ENCODE data around the gene WIPF2. TPM values are rescaled to one million over a fixed set of nuclear protein-coding genes. Genes with fewer than 3 reads are reported as not detected.

WIPF2 gene
- total RNA-seq, 4 donors from 2014 or later = 4.9 to 34.3 (median 8.6) TPM

- Histone ChIP-seq H3K27me3 (no peaks in the 10 kb centered on the region), H3K9me3 (no peaks in the 10 kb centered on the region), H3K27ac (no peak overlapping the region), H3K4me1 (no peaks in the 10 kb centered on the region), H3K36me3 (no peaks in the 10 kb centered on the region), H3K4me3 (no peak overlapping the region)
- intact Hi-C loops (cut with DNase I; ENCODE audit: low total_unique reads) = no loop called here
- no peak for DNase-seq
- TF ChIP-seq POLR2A (IDR thresholded peaks at IDR 0.05) = no peak
- TF ChIP-seq, protein P1, sequence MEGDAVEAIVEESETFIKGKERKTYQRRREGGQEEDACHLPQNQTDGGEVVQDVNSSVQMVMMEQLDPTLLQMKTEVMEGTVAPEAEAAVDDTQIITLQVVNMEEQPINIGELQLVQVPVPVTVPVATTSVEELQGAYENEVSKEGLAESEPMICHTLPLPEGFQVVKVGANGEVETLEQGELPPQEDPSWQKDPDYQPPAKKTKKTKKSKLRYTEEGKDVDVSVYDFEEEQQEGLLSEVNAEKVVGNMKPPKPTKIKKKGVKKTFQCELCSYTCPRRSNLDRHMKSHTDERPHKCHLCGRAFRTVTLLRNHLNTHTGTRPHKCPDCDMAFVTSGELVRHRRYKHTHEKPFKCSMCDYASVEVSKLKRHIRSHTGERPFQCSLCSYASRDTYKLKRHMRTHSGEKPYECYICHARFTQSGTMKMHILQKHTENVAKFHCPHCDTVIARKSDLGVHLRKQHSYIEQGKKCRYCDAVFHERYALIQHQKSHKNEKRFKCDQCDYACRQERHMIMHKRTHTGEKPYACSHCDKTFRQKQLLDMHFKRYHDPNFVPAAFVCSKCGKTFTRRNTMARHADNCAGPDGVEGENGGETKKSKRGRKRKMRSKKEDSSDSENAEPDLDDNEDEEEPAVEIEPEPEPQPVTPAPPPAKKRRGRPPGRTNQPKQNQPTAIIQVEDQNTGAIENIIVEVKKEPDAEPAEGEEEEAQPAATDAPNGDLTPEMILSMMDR (IDR thresholded peaks at IDR 0.05) = no peak
These were observed 41.4 kb downstream of the WIPF2 start for GRCh38 chr17:40260528-40260927.

DNA sequence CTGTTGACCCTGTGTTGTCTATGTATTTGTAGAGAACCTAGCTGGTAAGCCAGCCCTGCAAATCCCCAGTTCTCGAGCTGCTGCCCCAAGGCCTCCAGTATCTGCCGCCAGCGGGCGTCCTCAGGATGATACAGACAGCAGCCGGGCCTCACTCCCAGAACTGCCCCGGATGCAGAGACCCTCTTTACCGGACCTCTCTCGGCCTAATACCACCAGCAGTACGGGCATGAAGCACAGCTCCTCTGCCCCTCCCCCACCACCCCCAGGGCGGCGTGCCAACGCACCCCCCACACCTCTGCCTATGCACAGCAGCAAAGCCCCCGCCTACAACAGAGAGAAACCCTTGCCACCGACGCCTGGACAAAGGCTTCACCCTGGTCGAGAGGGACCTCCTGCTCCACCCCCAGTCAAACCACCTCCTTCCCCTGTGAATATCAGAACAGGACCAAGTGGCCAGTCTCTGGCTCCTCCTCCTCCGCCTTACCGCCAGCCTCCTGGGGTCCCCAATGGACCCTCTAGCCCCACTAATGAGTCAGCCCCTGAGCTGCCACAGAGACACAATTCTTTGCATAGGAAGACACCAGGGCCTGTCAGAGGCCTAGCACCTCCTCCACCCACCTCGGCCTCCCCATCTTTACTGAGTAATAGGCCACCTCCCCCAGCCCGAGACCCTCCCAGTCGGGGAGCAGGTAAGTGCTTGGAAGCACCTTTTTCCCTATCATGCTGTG lies 45.5 kb downstream of the WIPF2 start:
- no peak overlapping the region for H3K4me3 ChIP-seq
- TF ChIP-seq, protein P1 (IDR thresholded peaks at IDR 0.05) = no peak
- no peak for TF ChIP-seq POLR2A (IDR thresholded peaks at IDR 0.05)
- H3K27ac ChIP-seq = no peak overlapping the region
- intact Hi-C loops (cut with DNase I; ENCODE audit: low total_unique reads) = no loop called here
- no peaks in the 10 kb centered on the region for H3K4me1 ChIP-seq
- H3K27me3 ChIP-seq = no peaks in the 10 kb centered on the region
- H3K36me3 ChIP-seq = no peaks in the 10 kb centered on the region
- H3K9me3 ChIP-seq = no peaks in the 10 kb centered on the region
- DNase-seq = no peak

DNA sequence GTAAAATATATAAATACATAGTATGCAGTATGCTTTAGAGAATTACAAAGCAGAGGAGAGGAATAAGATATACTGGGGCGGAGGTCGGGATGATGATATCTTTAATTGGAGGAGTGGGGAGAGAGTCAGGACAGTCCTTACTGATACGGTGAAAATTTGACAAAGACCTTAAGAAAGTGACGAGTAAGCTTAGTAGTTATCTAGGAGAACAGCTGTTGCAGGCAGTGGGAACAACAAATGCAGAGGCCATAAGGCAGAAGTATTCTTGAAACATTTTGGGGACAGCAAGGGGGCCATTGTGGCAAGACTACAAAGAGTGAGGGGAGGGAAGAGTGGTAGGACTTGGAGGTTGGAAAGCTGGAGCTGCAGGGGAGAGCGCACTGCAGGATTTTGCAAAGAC lies 46.2 kb downstream of the WIPF2 start:
- intact Hi-C loops (cut with DNase I; ENCODE audit: low total_unique reads) = no loop called here

GRCh38 chr17:40266882-40267281 lies 47.8 kb downstream of the WIPF2 start:
- Histone ChIP-seq H3K36me3 (no peaks in the 10 kb centered on the region), H3K4me3 (no peak overlapping the region), H3K27me3 (no peaks in the 10 kb centered on the region), H3K4me1 (no peaks in the 10 kb centered on the region), H3K27ac (no peak overlapping the region), H3K9me3 (no peaks in the 10 kb centered on the region)
- intact Hi-C loops (cut with DNase I; ENCODE audit: low total_unique reads) = no loop called here
- TF ChIP-seq, protein P1 (IDR thresholded peaks at IDR 0.05) = no peak
- no peak for TF ChIP-seq POLR2A (IDR thresholded peaks at IDR 0.05)
- DNase-seq = no peak

More for the DNA sequence above, 46.2 kb downstream of the WIPF2 start:
- Histone ChIP-seq H3K27ac (no peak overlapping the region), H3K36me3 (no peaks in the 10 kb centered on the region), H3K27me3 (no peaks in the 10 kb centered on the region), H3K4me1 (no peaks in the 10 kb centered on the region), H3K4me3 (no peak overlapping the region), H3K9me3 (no peaks in the 10 kb centered on the region)
- no peak for DNase-seq
- TF ChIP-seq POLR2A (IDR thresholded peaks at IDR 0.05) = no peak
- TF ChIP-seq, protein P1 (IDR thresholded peaks at IDR 0.05) = no peak

DNA sequence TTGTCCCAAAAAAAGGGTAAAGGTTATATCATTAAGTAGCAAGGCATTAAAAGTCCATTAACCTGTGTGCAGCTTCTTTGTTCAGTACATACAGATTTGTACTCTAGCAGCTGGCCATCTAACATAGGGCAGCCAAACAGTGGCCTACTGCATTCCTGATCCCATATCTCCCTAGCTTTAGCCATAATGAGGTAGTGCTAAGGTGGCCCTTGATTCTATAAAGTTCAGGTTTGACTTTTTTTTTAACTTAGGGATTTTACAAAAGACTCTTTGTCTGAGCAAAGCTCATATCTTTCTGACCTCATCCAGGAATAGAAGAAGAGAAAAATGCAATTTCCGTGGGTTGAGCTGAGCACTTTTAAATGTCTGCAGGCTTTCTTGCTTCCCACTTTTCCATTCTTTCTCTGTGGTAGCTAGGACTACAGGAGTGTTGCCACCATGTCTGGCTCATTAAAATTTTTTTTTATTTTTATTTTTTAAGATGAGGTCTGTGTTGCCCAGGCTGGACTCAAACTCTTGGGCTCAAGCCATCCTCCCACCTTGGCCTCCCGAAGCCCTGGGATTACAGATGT lies 49.1 kb downstream of the WIPF2 start:
- TF ChIP-seq POLR2A (IDR thresholded peaks at IDR 0.05) = no peak
- TF ChIP-seq, protein P1 (IDR thresholded peaks at IDR 0.05) = no peak
- Histone ChIP-seq H3K4me3 (no peak overlapping the region), H3K36me3 (no peaks in the 10 kb centered on the region), H3K9me3 (no peaks in the 10 kb centered on the region), H3K27ac (no peak overlapping the region), H3K4me1 (no peaks in the 10 kb centered on the region), H3K27me3 (no peaks in the 10 kb centered on the region)
- intact Hi-C loops (cut with DNase I; ENCODE audit: low total_unique reads) = no loop called here
- DNase-seq = no peak
